Subcutaneous abdominal adipose tissue (tissue), 5 donors: Measurements from ENCODE around the gene NKAP.

ENCODE experiments used
- H3K27ac ChIP-seq: one replicate; pipeline ENCODE4 v1.7.0; 2013; ENCODE audit warnings: low read depth, mild to moderate bottlenecking, inconsistent platforms, low read length, moderate library complexity
- H3K27me3 ChIP-seq, 5 donors: one replicate each; pipeline ENCODE4 v1.7.0; 2013; ENCODE audit warnings: low read length in 5 of 5, inconsistent platforms in 1 of 5; ENCODE audit not compliant: control insufficient read depth in 5 of 5, insufficient read depth in 4 of 5
- H3K36me3 ChIP-seq, 5 donors: one replicate each; pipeline ENCODE4 v1.7.0; 2013; ENCODE audit warnings: low read length in 5 of 5; ENCODE audit not compliant: control insufficient read depth in 5 of 5, insufficient read depth in 5 of 5
- H3K4me1 ChIP-seq, 5 donors: one replicate each; pipeline ENCODE4 v1.7.0; 2013; ENCODE audit warnings: low read length in 5 of 5, mild to moderate bottlenecking in 3 of 5, moderate library complexity in 1 of 5; ENCODE audit not compliant: control insufficient read depth in 5 of 5, insufficient read depth in 5 of 5
- H3K4me3 ChIP-seq, 5 donors: one replicate each; pipeline ENCODE4 v1.7.0; 2013; ENCODE audit warnings: low read length in 5 of 5, low read depth in 1 of 5
- H3K9ac ChIP-seq, 5 donors: one replicate each; pipeline ENCODE4 v1.7.0; 2013; ENCODE audit warnings: low read length in 5 of 5, mild to moderate bottlenecking in 4 of 5, moderate library complexity in 3 of 5
- H3K9me3 ChIP-seq, 5 donors: one replicate each; pipeline ENCODE4 v1.7.0; 2013; ENCODE audit warnings: low read length in 5 of 5; ENCODE audit not compliant: control insufficient read depth in 5 of 5
- donor health status: healthy.
- donor health status: healthy.
- donor health status: healthy.
- donor health status: healthy.
- donor health status: healthy.

NKAP gene

DNA sequence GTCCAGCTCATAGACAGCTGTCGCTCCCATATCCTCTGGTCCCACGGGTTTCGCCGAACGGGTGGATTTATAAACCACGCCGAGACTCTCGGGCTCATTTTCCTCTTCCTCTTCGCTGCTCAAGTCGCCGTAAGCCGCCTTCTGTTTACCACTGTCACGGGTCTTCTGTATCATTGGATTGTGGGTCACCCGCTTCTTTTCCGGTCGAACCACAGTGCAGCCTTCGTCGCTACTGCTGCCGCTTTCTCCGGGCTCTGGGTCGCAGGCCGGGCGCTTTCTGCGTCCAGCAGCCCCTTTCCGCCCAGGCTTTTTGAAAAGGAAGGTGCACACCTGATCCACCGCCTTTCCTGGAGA lies 72.3 kb downstream of the NKAP start:
- Histone ChIP-seq H3K4me1 (peaks cover 0 to 16% (median 9%) of the 10 kb centered on the region in 5 donors), H3K36me3 (peaks cover 0 to 4% (median under 1%) of the 10 kb centered on the region in 5 donors), H3K27me3 (no peaks in the 10 kb centered on the region), H3K27ac (peak overlapping the region; percentile 90), H3K9me3 (peaks cover 0 to 7% (median 0%) of the 10 kb centered on the region in 5 donors), H3K9ac (peak overlapping the region; percentile 12 to 86 (median 85)), H3K4me3 (peak overlapping the region; percentile 62 to 92 (median 80))
